ENCODE results near the gene NBEAL1. TPM values are rescaled to one million over a fixed set of nuclear protein-coding genes. Genes with fewer than 3 reads are reported as not detected.
"Not testable (repeated sequence)": the region's sequence is repeated elsewhere in the genome, so short reads cannot be mapped to it uniquely, and the experiment has no call there.

NBEAL1 gene
- total RNA-seq, 2 experiments from 2014 or later: 8.3 to 11.2 TPM

GRCh38 chr2:203061346-203061745, 46.7 kb downstream of the NBEAL1 start:
- no peaks in the 10 kb centered on the region for H3K27me3 Mint-ChIP-seq
- no peak overlapping the region for H3K4me3 Mint-ChIP-seq
- Histone ChIP-seq H3K36me3 (ENCODE audit: insufficient read depth, low read length) (no peaks in the 10 kb centered on the region), H3K27me3 (ENCODE audit: control insufficient read depth in 1 of 2, insufficient read depth in 2 of 2, low read length in 2 of 2) (no peaks in the 10 kb centered on the region), H3K27ac (ENCODE audit: low read depth in 1 of 2, low read length in 2 of 2) (no peak overlapping the region), H3K4me1 (ENCODE audit: insufficient read depth, low read length) (no peaks in the 10 kb centered on the region), H3K9me3 (ENCODE audit: control insufficient read depth in 1 of 2, insufficient read depth in 1 of 2, low read length in 2 of 2) (no peaks in the 10 kb centered on the region), H3K4me3 (ENCODE audit: low read length) (no peak overlapping the region)
- H3K36me3 Mint-ChIP-seq (ENCODE audit: low read depth): peaks cover 52% of the 10 kb centered on the region
- ChIA-PET POLR2A (no interaction called here), CTCF (no interaction called here)
- no peaks in the 10 kb centered on the region for H3K9me3 Mint-ChIP-seq
- DNase-seq (no peak), ATAC-seq (ENCODE audit: poor library complexity) (no peak)
- intact Hi-C loops (cut with DNase I, micrococcal nuclease): no loop called here
- no peak overlapping the region for H3K27ac Mint-ChIP-seq
- TF ChIP-seq, protein P1, sequence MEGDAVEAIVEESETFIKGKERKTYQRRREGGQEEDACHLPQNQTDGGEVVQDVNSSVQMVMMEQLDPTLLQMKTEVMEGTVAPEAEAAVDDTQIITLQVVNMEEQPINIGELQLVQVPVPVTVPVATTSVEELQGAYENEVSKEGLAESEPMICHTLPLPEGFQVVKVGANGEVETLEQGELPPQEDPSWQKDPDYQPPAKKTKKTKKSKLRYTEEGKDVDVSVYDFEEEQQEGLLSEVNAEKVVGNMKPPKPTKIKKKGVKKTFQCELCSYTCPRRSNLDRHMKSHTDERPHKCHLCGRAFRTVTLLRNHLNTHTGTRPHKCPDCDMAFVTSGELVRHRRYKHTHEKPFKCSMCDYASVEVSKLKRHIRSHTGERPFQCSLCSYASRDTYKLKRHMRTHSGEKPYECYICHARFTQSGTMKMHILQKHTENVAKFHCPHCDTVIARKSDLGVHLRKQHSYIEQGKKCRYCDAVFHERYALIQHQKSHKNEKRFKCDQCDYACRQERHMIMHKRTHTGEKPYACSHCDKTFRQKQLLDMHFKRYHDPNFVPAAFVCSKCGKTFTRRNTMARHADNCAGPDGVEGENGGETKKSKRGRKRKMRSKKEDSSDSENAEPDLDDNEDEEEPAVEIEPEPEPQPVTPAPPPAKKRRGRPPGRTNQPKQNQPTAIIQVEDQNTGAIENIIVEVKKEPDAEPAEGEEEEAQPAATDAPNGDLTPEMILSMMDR (IDR thresholded peaks at IDR 0.05): no peak
- H3K4me1 Mint-ChIP-seq (ENCODE audit: low read depth): no peaks in the 10 kb centered on the region

DNA sequence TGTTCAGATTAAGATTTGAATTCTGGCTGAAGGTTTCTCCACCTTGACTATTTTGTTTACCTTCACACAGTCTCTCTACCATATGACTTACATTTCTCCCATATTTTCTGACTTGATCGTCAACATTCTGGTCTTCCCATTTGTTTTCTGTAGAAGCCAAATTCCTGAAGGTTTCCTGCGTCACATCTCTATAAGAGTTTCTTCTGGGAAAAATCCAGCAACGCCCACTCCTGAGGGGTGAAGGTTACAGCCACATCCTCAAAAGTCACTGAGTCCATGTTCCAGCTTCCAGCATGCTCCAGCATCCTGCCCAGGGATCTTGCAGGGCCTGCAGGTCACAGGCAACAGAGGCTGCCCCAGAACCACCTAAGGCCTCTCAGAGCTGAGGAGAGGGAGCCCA, 47.5 kb downstream of the NBEAL1 start:
- no peaks in the 10 kb centered on the region for H3K27me3 Mint-ChIP-seq
- no peaks in the 10 kb centered on the region for H3K27me3 ChIP-seq (ENCODE audit: control insufficient read depth in 1 of 2, insufficient read depth in 2 of 2, low read length in 2 of 2)
- no peak overlapping the region for H3K4me3 Mint-ChIP-seq
- no peak overlapping the region for H3K4me3 ChIP-seq (ENCODE audit: low read length)
- CTCF ChIA-PET: no interaction called here
- no peaks in the 10 kb centered on the region for H3K4me1 Mint-ChIP-seq (ENCODE audit: low read depth)
- H3K36me3 ChIP-seq (ENCODE audit: insufficient read depth, low read length): no peaks in the 10 kb centered on the region
- no peaks in the 10 kb centered on the region for H3K4me1 ChIP-seq (ENCODE audit: insufficient read depth, low read length)
- ATAC-seq (ENCODE audit: poor library complexity) (no peak), DNase-seq (no peak)
- no peaks in the 10 kb centered on the region for H3K9me3 Mint-ChIP-seq
- H3K27ac ChIP-seq (ENCODE audit: low read depth in 1 of 2, low read length in 2 of 2): no peak overlapping the region
- H3K36me3 Mint-ChIP-seq (ENCODE audit: low read depth): peaks cover 50% of the 10 kb centered on the region
- intact Hi-C loops (cut with DNase I, micrococcal nuclease): no loop called here
- TF ChIP-seq, protein P1 (IDR thresholded peaks at IDR 0.05): no peak
- H3K27ac Mint-ChIP-seq: no peak overlapping the region
- POLR2A ChIA-PET: no interaction called here
- peaks cover 0 to 7% of the 10 kb centered on the region in 2 experiments for H3K9me3 ChIP-seq (ENCODE audit: control insufficient read depth in 1 of 2, insufficient read depth in 1 of 2, low read length in 2 of 2)

DNA sequence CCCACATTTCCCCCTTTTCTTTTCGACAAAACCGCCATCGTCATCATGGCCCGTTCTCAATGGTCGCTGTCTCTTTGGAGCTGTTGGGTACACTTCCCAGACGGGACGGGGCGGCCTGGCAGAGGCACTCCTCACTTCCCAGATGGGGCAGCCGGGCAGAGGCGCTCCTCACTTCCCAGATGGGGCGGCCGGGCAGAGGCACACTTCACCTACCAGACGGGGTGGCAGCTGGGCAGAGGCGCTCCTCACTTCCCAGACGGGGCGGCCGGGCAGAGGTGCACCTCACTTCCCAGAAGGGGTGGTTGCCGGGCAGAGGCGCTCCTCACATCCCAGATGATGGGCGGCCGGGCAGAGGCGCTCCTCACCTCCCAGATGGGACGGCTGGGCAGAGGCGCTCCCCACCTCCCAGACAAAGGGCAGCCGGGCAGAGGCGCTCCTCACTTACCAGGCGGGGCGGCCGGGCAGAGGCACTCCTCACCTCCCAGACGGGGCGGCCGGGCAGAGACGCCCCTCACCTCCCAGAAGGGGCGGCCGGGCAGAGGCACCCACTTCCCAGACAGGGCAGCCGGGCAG, 51.9 kb downstream of the NBEAL1 start:
- H3K27me3 Mint-ChIP-seq; H3K9me3 ChIP-seq (ENCODE audit: control insufficient read depth in 1 of 2, insufficient read depth in 1 of 2, low read length in 2 of 2); H3K9me3 Mint-ChIP-seq; H3K4me3 Mint-ChIP-seq; H3K4me3 ChIP-seq (ENCODE audit: low read length); CTCF ChIA-PET; H3K4me1 Mint-ChIP-seq (ENCODE audit: low read depth); POLR2A ChIA-PET; H3K27ac Mint-ChIP-seq; H3K27ac ChIP-seq (ENCODE audit: low read depth in 1 of 2, low read length in 2 of 2); ATAC-seq (ENCODE audit: poor library complexity); H3K4me1 ChIP-seq (ENCODE audit: insufficient read depth, low read length); H3K27me3 ChIP-seq (ENCODE audit: control insufficient read depth in 1 of 2, insufficient read depth in 2 of 2, low read length in 2 of 2); intact Hi-C loops (cut with DNase I, micrococcal nuclease); H3K36me3 ChIP-seq (ENCODE audit: insufficient read depth, low read length); DNase-seq: not testable (repeated sequence)
- peaks cover 51% of the 10 kb centered on the region for H3K36me3 Mint-ChIP-seq (ENCODE audit: low read depth)

DNA sequence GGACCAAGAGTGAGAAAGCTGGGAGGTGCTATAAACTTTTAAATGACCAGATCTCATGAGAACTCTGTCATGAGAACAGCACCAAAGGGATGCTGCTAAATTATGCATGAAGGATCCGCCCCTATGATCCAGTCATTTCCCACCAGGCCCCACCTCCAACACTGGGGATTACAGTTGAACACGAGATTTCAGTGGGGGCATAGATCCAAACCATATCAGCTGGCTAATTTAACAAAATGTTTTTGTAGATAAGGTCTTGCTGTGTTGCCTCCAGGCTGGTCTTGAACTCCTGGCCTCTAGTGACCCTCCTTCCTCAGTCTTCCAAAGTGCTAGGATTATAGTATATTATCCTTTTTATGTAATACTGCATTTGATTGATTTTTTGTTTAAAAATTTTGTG, 56.0 kb downstream of the NBEAL1 start:
- CTCF ChIA-PET: no interaction called here
- Histone ChIP-seq H3K4me3 (ENCODE audit: low read length) (no peak overlapping the region), H3K36me3 (ENCODE audit: insufficient read depth, low read length) (peaks cover 5% of the 10 kb centered on the region), H3K27me3 (ENCODE audit: control insufficient read depth in 1 of 2, insufficient read depth in 2 of 2, low read length in 2 of 2) (no peaks in the 10 kb centered on the region), H3K9me3 (ENCODE audit: control insufficient read depth in 1 of 2, insufficient read depth in 1 of 2, low read length in 2 of 2) (peaks cover 0 to 7% of the 10 kb centered on the region in 2 experiments), H3K4me1 (ENCODE audit: insufficient read depth, low read length) (no peaks in the 10 kb centered on the region), H3K27ac (ENCODE audit: low read depth in 1 of 2, low read length in 2 of 2) (no peak overlapping the region)
- POLR2A ChIA-PET: no interaction called here
- Mint-ChIP-seq H3K4me3 (no peak overlapping the region), H3K27me3 (no peaks in the 10 kb centered on the region), H3K4me1 (ENCODE audit: low read depth) (no peaks in the 10 kb centered on the region), H3K9me3 (peaks cover 4% of the 10 kb centered on the region), H3K27ac (no peak overlapping the region), H3K36me3 (ENCODE audit: low read depth) (peaks cover 68% of the 10 kb centered on the region)
- ATAC-seq (ENCODE audit: poor library complexity): no peak
- intact Hi-C loops (cut with DNase I, micrococcal nuclease): no loop called here
- no peak for DNase-seq
- TF ChIP-seq, protein P1 (IDR thresholded peaks at IDR 0.05): no peak
